Activated CD4-positive, alpha-beta T cell treated with anti-CD3 and anti-CD28 coated beads, Interleukin-2, amount 50 U/mL, for 16 hours (primary cell): Measurements from ENCODE around the gene ZNF770.

ENCODE experiments used
- DNase-seq: peaks from one replicate; pipeline ENCODE4 v3.0.0-alpha.2; 2020

ZNF770 gene, protein sequence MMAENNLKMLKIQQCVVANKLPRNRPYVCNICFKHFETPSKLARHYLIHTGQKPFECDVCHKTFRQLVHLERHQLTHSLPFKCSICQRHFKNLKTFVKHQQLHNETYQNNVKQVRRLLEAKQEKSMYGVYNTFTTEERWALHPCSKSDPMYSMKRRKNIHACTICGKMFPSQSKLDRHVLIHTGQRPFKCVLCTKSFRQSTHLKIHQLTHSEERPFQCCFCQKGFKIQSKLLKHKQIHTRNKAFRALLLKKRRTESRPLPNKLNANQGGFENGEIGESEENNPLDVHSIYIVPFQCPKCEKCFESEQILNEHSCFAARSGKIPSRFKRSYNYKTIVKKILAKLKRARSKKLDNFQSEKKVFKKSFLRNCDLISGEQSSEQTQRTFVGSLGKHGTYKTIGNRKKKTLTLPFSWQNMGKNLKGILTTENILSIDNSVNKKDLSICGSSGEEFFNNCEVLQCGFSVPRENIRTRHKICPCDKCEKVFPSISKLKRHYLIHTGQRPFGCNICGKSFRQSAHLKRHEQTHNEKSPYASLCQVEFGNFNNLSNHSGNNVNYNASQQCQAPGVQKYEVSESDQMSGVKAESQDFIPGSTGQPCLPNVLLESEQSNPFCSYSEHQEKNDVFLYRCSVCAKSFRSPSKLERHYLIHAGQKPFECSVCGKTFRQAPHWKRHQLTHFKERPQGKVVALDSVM

DNA sequence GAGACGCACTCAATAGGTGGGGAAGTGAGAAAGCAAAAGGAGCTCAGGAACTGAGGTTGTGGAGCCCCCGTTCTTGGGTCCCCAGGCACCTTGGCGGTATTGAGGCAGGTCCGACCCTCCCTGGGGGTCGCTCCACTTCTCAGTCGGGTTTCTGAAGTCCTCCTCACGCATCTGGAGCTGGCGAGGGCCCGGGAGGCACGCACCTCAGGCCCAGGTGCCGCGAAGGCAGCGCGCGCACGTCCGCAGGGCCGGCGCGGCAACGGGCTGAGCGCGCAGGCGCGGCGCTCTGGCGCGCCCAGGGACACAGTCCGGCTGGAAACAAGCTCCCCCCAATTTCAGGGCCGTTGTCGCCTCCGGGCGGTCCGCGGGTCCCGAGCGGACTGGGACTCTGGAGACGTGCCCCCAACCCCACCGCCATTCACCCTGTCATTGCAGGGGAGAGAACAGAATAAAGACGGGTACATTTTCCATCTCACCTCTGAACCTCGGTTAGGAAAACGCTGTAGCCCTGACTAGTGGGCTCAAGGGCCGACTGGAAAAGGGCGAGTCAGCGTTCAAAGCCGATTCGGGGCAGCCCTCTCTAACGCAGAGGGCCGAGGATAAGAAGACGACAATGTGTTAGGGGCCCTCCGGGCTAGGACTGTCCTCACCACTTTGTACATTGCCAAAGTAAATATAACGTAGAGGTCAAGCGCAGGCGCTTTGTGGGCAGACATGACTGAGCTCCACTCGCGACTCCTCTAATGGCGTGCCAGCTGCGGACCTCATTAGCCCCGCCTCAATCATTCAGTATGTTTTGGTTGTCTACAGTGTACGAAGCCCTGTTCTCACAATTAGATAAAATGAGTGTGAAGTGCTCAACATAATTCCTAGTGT, at the start of gene ZNF770:
Gene ZNF770, minus strand, starts transcription at position 261 of the 876 bp plus-strand sequence. CDS start 4,853 bp downstream, outside the sequence.
- DNase-seq, result peak; percentile 84

DNA sequence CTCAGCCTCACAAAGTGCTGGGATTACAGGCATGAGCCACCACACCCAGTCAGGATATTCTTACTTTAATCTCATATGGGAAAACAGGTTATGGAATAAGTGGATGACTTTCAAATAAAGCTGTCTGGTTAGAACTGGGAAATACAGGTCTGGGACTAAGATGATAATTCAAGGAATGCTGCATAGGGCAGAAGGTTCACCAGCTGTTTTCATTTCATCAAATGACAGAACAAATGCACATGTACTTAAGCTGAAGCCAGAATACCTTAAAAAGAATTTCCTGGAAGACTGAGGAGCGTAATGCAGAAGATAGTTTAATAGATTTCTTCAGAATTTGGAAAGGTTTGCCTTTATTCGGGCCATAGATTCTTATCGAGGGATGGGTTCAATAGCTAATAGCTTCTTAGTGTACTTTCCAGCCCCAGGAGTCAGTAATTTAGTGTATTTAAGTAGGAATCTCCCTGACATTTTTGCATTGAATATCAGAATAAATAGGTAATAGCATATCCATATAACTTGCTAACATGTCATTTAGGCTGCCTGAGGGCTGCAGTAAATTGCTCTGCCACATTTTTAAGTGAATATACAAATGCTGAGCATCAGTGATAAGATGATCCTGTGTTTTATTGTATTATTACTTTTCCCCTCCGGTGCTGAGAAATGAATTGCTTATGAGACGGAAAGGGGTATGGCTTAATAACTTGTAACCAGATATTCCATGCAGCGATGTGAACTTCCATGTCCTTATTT, 40.3 kb upstream of the ZNF770 start:
- no peak for DNase-seq

DNA sequence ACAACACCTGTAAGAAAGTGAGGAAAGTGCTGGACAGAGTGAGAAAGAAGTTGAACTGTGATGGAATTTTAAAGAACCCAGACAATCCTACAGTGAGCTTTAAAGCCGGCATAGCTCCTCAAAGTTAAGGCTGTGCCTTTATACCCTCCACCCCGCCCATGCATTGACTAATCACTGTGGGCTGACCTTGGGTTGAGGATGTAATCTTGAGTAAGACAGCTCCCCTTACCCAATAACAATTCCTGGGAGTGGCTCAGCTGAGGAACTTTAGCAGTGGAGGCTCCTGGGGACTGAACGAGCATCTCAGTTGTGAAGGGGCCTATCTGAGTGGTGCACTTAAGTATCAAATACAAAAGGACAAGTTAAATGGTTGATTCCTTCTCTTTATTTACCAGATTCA, 35.7 kb upstream of the ZNF770 start:
- DNase-seq, result no peak

DNA sequence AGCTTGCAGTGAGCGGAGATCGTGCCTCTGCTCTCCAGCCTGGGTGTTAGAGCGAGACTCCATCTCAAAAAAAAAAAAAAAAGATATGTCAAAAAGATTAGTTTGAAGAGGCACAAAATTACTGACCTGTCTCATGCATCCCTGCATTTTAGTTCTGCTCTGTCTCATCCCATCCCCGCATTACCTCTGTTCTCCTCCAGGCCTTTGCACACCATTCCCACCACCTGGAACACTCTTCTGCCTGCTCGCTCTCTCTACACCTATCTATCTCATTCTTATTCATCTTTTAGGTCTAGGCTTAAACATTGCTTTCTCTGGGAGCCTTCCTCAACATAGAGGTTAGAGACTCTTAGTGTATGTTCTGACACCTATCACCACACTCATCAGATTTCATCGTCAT, 32.9 kb upstream of the ZNF770 start:
- DNase-seq, result no peak

DNA sequence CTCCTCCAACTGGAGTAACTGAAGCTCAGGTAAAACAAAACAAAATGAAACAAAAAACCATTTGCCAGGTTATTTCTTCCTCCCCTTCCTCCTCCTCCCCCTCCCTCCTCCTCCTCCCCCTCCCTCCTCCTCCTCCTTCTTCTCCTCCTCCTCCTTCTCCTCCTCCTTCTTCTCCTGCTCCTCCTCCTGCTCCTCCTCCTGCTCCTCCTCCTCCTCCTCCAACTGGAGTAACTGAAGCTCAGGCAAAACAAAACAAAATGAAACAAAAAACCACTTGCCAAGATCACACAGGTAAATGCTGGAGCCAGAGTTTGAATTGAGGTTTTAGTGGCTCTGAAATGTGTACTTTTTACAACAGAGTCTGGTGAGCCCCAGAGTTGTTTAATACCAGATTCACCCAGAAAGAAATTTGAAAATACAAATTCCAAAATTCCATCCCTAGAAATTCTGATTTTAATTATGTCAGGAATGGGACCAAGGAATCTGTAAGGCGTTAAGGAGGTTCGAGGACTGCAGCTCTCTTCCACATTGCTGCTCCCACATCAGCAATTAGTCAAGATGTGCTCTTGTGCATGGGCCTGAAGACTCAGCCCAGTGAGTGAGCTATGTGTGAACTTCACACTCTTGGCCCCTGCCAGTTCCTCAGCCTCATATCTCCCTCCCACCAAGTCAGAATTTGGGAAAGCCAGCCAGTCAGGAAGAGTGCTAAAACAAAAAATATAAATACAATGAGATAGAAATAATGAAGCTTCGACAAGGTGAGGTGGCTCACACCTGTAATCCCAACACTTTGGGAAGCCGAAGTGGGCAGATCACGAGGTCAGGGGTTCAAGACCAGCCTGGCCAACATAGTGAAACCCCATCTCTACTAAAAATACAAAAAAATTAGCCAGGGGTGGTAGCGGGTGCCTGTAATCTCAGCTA, 31.6 kb upstream of the ZNF770 start:
- no peak for DNase-seq

DNA sequence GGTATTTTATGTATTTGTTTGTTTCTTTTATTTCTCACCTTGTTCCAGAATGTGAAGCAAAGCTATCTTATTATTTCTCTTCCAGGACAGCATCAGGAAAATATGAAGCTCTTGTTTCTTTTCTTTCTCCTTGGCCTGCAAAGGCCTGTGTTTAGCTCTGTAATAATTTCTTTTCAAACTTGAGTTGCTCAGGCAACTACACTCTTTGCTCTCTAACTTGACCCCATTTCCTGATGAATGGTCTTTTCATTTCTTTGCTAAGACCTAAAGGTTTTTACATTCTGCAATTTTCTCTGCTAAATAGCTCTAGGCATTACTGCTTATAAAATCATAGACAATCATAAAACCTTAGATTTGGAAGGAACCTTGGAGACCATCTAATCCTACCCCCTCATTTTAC, 26.2 kb upstream of the ZNF770 start:
- no peak for DNase-seq

DNA sequence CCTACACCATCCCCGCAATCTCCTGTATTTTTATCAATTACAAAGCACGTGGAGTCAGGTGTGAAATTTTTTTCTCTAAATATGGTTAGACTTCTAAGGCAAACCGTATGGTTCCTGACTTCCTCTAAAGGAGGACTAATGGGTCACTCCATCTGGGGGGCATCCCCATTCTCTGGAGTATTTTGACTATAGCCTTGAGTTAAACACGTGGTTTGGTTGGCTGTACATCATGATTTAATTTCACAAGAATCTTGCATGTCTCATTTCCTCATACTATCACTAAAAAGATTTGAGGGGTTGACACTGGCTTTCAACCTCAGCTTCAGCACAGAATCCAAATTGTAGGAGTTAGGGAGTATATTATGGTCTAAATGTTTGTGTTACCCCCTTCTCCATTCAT, 25.3 kb upstream of the ZNF770 start:
- no peak for DNase-seq

DNA sequence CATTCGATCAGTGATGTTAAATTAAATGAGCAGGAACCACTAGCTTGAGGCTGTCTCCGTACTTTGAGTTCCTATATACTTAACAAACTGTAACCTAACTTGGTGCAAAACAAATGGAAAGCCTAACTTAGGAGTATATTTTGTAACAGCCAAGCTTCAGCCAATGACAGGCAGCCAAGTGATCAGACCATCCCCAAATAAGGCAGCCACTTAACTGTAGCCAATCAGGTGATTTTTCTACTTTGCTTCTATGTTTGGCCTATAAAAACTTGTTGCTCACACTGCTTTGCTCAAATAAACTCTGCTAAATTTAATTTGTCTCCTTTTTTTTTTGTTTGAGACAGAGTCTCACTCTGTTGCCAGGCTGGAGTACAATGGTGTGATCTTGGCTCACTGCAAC, 19.3 kb upstream of the ZNF770 start:
- no peak for DNase-seq

DNA sequence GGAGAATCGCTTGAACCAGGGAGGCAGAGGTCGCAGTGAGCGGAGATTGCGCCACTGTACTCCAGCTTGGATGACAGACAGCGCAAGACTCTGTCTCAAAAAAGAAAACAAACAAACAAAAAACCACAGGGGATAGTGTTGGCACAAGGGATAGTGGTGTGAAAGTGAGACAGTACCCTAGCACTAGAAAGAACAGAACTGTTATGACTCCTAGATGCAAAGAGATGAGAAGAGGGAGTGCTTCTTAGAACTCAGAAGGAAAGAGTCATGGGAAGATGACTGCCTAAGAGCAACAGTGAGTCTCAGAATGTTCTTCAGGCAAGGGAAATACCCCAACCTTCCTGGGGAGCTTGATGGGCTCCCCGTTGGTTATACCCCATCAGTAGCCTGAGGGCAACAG, 17.8 kb upstream of the ZNF770 start:
- DNase-seq, result no peak

DNA sequence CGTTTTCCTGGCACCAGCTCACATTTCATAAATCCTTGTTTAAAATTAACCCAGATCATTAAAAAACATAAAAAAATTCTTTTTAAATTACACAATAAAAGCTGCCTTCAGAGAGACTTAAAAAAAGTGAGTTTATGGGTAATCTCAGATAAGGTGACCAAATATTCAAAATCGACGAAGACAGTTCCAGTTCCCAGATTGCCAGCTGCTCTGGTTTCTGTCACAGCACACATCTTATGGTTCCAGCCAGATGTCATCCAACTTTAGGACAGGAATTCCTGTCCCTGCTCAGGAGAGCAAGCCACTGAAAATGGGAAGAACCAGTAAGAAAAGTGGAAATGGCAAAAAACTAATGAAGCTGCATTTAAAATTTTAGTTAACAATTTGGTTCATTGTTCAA, 15.8 kb upstream of the ZNF770 start:
- no peak for DNase-seq

DNA sequence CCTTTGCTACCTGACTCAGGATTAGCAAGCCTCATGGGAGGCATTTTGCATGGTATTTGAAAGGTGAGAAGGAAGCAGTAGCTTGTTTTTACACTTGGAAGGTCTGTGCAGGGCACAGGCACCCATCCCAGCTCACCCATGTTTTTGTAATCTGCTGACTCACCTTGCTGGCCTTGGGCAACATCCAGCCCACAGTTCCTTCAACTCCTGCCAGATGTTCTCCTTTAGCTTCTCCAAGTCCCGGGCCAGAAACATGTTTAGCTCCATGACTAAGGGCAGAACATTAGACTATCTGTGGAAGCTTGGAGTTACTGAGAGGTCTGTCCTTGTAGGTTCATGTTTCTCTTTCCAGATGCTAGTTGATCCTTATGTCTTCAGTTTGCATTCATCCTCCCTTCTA, 12.4 kb upstream of the ZNF770 start:
- no peak for DNase-seq

DNA sequence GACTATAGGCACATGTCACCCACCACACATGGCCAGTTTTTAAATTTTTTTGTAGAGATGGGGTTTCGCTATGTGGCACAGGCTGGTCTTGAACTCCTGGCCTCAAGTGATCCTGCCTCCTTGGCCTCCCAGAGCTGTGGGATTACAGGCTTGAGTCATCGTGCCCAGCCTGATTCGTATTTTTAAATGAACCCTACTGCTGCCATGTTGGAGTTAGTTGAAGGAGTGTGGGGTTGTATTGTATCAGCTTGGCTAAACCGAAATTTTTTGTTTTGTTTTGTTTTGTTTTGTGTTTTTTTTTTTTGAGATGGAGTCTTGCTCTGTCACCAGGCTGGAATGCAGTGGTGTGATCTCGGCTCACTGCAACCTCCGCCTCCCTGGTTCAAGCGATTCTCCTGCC, 11.8 kb upstream of the ZNF770 start:
- no peak for DNase-seq

DNA sequence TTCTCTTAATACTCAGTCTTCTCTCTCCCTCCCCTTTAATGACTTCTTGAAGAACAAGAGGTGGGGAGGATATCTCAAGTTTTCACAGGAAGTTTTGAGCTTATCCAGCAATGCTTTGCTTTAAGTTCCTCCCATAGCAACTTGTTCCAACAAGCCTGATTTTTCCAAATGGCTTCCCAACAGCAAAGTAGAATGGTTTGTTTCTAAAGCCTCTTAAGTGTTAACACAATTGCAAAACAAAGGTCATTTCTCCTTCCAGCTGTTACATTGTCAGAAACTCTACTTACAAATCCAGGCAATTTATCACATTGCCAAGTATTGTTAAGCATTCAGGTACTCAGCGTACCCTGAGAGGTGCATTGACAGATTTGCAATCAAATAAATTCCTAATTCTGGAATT, 6.8 kb upstream of the ZNF770 start:
- DNase-seq, result no peak

DNA sequence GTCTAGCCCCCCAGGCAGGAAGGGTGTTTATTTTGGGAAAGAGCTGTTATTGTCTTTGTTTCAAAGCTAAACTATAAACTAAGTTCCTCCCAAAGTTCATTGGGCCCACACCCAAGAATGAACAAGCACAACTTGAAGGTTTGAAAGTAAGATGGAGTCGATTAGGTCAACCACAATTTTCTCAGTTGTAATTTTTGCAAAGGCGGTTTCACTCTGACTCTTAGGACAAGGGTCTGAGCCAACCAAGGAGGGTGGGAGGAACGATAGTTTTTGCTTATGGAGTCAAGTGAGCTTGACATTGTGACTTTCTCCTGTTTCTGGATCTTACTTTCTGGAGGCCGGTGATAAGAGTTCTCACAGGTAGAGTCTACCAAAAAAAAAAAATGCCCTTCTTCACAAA, 5.8 kb upstream of the ZNF770 start:
- DNase-seq, result peak; percentile 90

DNA sequence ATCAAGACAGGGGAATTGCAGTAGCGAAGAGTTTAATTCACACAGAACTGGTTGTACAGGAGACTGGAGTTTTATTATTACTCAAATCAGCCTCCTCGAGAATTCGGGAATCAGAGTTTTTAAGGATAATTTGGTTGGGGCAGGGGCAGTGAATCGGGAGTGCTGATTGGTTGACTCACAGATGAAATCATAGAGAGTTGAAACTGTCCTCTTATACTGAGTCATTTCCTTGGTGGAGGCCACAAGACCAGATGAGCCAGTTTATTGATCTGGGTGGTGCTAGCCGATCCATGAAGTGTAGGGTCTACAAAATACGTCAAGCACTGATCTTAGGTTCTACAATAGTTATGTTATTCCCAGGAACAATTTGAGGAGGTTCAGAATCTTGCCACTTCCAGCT, 5.3 kb upstream of the ZNF770 start:
- DNase-seq, result peak; percentile 76

DNA sequence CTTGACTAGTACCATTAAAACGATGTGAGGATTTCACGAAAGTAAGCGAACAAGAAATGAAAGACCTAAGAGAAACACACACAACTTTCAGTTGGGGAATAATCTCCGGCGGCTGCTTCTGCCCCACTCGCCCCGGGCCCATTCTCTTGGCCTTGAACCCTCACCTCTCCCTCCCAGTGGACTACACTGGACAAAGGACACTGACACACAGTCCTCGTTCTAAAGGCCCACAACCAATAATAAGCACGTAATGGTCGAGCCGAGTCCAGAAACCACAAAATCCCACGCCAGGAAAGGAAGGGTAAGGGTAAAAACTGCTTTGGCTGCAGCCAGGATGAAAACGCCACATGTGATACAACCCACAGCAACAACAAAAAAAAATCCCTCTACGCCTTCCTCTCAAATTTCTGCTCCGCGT, 469 bp downstream of the ZNF770 start:
- no peak for DNase-seq

DNA sequence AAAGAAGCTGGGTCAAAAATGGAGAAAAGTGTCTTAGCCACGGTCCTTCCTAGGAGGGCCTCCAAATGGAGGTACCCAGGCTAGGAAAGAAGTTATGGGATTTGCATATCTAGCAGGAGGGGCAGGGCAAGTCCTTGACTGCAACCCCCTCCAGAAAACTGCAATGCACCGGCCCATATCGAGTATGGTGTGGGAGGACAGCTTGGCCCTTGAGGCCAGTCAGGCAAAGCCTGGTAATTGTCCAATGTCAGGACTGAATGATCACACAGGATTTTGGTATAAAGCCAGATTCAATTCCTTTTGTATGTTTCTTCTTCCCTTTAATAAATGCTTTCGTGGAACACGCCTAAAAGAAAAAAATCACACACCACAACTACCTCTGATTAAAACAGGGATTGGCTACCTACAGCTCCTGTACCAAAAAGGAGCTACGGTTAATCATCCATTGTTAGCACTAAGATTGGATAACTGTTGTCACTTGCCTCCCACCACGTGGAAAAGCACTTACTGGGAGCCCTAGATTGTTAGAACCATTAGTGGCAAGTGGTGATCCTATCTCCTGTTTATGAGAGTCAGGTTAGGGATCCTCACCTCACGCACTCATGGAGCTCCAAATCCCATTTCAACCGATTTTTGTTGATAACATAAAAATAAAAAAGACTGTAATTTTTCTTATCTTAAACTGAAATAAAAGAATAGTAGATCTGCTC, 1.2 kb downstream of the ZNF770 start:
- no peak for DNase-seq

DNA sequence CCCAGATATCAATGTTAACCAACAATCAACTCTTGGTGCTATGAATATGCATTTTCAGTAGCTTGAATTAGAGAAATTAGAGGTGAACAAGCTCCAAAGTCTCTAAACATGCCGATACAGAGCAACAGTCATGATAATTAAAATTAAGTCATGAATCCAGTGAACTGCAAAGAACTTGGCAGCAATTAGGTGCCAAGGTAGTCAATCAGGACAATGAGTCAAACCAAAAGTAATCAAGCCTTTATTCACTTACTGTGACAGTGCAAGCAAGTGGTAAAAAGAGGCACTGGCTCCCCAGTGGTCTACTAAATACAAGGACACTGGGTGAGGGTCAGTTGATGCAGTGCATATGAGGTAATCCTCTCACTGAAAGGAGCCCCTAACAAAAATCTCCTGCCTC, 1.8 kb downstream of the ZNF770 start:
- DNase-seq, result peak; percentile 36

DNA sequence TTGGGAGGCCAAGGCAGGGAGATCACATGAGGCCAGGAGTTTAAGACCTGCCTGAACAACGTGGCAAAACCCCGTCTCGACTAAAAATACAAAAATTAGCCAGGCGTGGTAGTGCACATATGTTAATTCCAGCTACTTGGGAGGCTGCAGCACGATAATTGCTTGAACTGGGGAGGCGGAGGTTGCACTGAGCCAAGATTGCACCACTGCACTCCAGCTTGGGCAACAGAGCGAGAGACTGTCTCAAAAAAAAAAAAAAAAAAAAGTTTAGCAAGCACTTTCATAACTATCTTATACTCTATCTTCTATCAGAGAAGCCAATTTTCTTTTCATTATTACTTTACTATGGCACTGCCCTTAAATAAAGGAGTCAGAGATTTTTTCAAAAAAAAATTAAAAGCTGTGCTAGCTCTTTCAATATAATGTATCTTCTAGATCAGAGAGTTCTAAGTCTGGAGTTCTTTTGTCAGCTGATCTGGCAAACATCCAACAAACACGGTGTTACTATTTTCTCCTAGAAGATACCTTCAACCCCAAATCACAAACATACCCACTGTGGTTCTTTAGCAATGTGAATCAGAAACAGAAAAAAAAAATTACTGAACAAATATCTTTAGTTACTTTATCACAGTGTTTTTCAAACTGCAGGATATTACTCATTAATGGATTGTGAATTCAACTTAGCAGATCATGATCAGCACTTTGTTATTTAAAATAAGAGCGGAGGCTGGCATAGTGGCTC, 3.0 kb downstream of the ZNF770 start:
- peak; percentile 34 for DNase-seq

DNA sequence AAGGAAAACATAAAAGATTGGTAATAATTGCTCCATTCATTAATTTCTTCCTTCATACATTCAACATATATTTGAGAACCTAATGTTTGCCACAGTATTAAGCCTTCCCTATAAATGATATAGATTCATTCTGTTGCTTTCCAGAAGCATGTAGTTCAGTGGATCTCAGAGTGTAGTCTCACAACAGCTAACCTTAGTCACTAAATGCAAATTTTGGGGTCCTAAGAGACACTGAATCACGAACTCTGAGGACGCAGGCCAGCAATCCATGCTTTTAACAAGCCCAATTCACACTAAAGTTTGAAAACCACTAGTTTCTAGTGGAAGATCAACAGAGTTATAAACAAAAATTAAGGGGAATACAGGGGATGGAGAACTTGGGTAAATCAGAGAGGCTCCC, 11.3 kb downstream of the ZNF770 start:
- DNase-seq, result no peak
